GM18868 (cell line): ENCODE measurements around the gene SYCN.

ENCODE experiments used
- ATAC-seq: cut with Tn5 transposase; IDR thresholded peaks from one replicate; pipeline ENCODE4 v1.9.1; 2021; ENCODE audit warnings: mild to moderate bottlenecking, moderate library complexity; ENCODE audit not compliant: unreplicated experiment

Gene SYCN

GRCh38 chr19:39196320-39196719, 7.7 kb downstream of the SYCN start:
- no peak for ATAC-seq

GRCh38 chr19:39195755-39196154, 8.3 kb downstream of the SYCN start:
- no peak for ATAC-seq

GRCh38 chr19:39194832-39195542, 9.1 kb downstream of the SYCN start:
- no peak for ATAC-seq

GRCh38 chr19:39193803-39194202, 10.3 kb downstream of the SYCN start:
- no peak for ATAC-seq

- ATAC-seq, result no peak
These were observed 11.2 kb downstream of the SYCN start for GRCh38 chr19:39192846-39193245.

- no peak for ATAC-seq
These were observed 13.3 kb downstream of the SYCN start for GRCh38 chr19:39190768-39191167.

- no peak for ATAC-seq
These were observed 15.1 kb downstream of the SYCN start for GRCh38 chr19:39188960-39189359.

GRCh38 chr19:39187552-39187943, 16.5 kb downstream of the SYCN start:
- ATAC-seq, result no peak

- ATAC-seq, result no peak
These were observed 17.7 kb downstream of the SYCN start for GRCh38 chr19:39186391-39186790.

- no peak for ATAC-seq
These were observed 21.0 kb downstream of the SYCN start for GRCh38 chr19:39183104-39183503.

GRCh38 chr19:39182174-39182505, 21.9 kb downstream of the SYCN start:
- no peak for ATAC-seq

- ATAC-seq, result no peak
These were observed 22.4 kb downstream of the SYCN start for GRCh38 chr19:39181500-39182173.

GRCh38 chr19:39180749-39181148, 23.3 kb downstream of the SYCN start:
- no peak for ATAC-seq

- no peak for ATAC-seq
These were observed 24.3 kb downstream of the SYCN start for GRCh38 chr19:39179754-39180153.

GRCh38 chr19:39178296-39179006, 25.6 kb downstream of the SYCN start:
- ATAC-seq, result no peak

GRCh38 chr19:39177736-39178135, 26.3 kb downstream of the SYCN start:
- no peak for ATAC-seq

GRCh38 chr19:39177110-39177699, 26.9 kb downstream of the SYCN start:
- no peak for ATAC-seq

GRCh38 chr19:39175564-39175963, 28.5 kb downstream of the SYCN start:
- no peak for ATAC-seq

- ATAC-seq, result no peak
These were observed 29.2 kb downstream of the SYCN start for GRCh38 chr19:39174558-39175544.

GRCh38 chr19:39174142-39174541, 29.9 kb downstream of the SYCN start:
- no peak for ATAC-seq
